NCI-H128 (cell line): ENCODE data around the gene SHOC1.
"Not testable (repeated sequence)": the region's sequence is repeated elsewhere in the genome, so short reads cannot be mapped to it uniquely, and the experiment has no call there.

ENCODE experiments used
- DNase-seq: peaks from one replicate; lab custom pipeline; 2025; ENCODE audit not compliant: unreplicated experiment; lab: John Stamatoyannopoulos, UW

SHOC1 gene

GRCh38 chr9:111805830-111806241 lies 11.1 kb upstream of the SHOC1 start:
- no peak for DNase-seq

- DNase-seq: no peak
These were observed 10.5 kb upstream of the SHOC1 start for GRCh38 chr9:111805262-111805661.

- no peak for DNase-seq
These were observed 9.9 kb upstream of the SHOC1 start for GRCh38 chr9:111804636-111805035.

- DNase-seq: no peak
These were observed 9.2 kb upstream of the SHOC1 start for GRCh38 chr9:111803924-111804323.

- no peak for DNase-seq
These were observed 5.3 kb upstream of the SHOC1 start for GRCh38 chr9:111799915-111800526.

- no peak for DNase-seq
These were observed 4.8 kb upstream of the SHOC1 start for GRCh38 chr9:111799506-111799905.

- DNase-seq: no peak
These were observed 4.0 kb upstream of the SHOC1 start for GRCh38 chr9:111798786-111799185.

- DNase-seq: no peak
These were observed 761 bp upstream of the SHOC1 start for GRCh38 chr9:111795557-111795839.

- not testable (repeated sequence) for DNase-seq
These were observed 2.9 kb downstream of the SHOC1 start for GRCh38 chr9:111791821-111792220.

- DNase-seq: no peak
These were observed 4.9 kb downstream of the SHOC1 start for GRCh38 chr9:111789881-111790280.

- no peak for DNase-seq
These were observed 10.9 kb downstream of the SHOC1 start for GRCh38 chr9:111783857-111784256.

GRCh38 chr9:111783424-111783823 lies 11.3 kb downstream of the SHOC1 start:
- DNase-seq: no peak

GRCh38 chr9:111766066-111766465 lies 28.7 kb downstream of the SHOC1 start:
- DNase-seq: no peak

- no peak for DNase-seq
These were observed 32.2 kb downstream of the SHOC1 start for GRCh38 chr9:111762556-111762955.

GRCh38 chr9:111759762-111760639 lies 34.7 kb downstream of the SHOC1 start:
- DNase-seq: peak; percentile 27

GRCh38 chr9:111754800-111755199 lies 39.9 kb downstream of the SHOC1 start:
- DNase-seq: no peak

- DNase-seq: no peak
These were observed 42.3 kb downstream of the SHOC1 start for GRCh38 chr9:111752455-111752854.
